SK-N-SH (cell line): Measurements from ENCODE around the gene BCAR3. TPM values are rescaled to one million over a fixed set of nuclear protein-coding genes. Genes with fewer than 3 reads are reported as not detected.

Experiments used
- CTCF ChIA-PET: fragments of 300-600, 350-600 bp; formaldehyde crosslinking; extraction: SDS; loops from one replicate; lab custom pipeline; 2021; lab: Yijun Ruan, JAX
- POLR2A ChIA-PET: fragments of 350-600 bp; sonication (Branson Sonifier 250); formaldehyde crosslinking; extraction: SDS; loops from one replicate; lab custom pipeline; 2020; ENCODE audit warnings: antibody characterized with exemption, inconsistent platforms; lab: Yijun Ruan, JAX
- DNase-seq: peaks from one replicate; pipeline ENCODE4 v3.0.0; 2012
- H2AFZ ChIP-seq: fragments of 200-600 bp; sonication (generic); 2 replicates; pipeline ENCODE4 v1.8.1; 2016; ENCODE audit warnings: antibody characterized with exemption, mild to moderate bottlenecking, low read depth
- H3F3A ChIP-seq: fragments of 200-600 bp; sonication (generic); replicated peaks from 2 replicates; pipeline ENCODE3; 2016; ENCODE audit warnings: antibody characterized with exemption, mild to moderate bottlenecking; ENCODE audit not compliant: insufficient read depth
- H3K27ac ChIP-seq, 2 experiments: fragments of 200-500 bp in 1 of 2; fragments of 200-600 bp in 1 of 2; sonication (Bioruptor generic) in 1 of 2; sonication (generic), shearing (Covaris generic) in 1 of 2; 2 replicates each; pipeline versions ENCODE4 v1.5.1 to v1.6.1; 2014 to 2016; ENCODE audit warnings: low read depth in 2 of 2, inconsistent platforms in 1 of 2, low read length in 1 of 2, mild to moderate bottlenecking in 1 of 2, mixed read lengths in 1 of 2
- H3K27me3 ChIP-seq: fragments of 200-600 bp; sonication (generic), shearing (Covaris generic); 2 replicates; pipeline ENCODE4 v1.6.1; 2016; ENCODE audit warnings: mixed run types; ENCODE audit not compliant: insufficient read depth
- H3K36me3 ChIP-seq, 2 experiments: fragments of 200-500 bp in 1 of 2; fragments of 200-600 bp in 1 of 2; sonication (Bioruptor generic) in 1 of 2; sonication (generic) in 1 of 2; replicated peaks in 1 of 2; 2 replicates each; pipeline versions ENCODE3 to v1.5.1; 2014 to 2016; ENCODE audit warnings: low read length in 1 of 2, mild to moderate bottlenecking in 1 of 2; ENCODE audit not compliant: insufficient read depth in 2 of 2, control insufficient read depth in 1 of 2
- H3K4me1 ChIP-seq, 2 experiments: fragments of 200-500 bp in 1 of 2; fragments of 200-600 bp in 1 of 2; sonication (Bioruptor generic) in 1 of 2; sonication (generic), shearing (Covaris generic) in 1 of 2; 2 replicates each; pipeline versions ENCODE4 v1.5.1 to v1.6.1; 2014 to 2016; ENCODE audit warnings: low read depth in 1 of 2, low read length in 1 of 2, mixed run types in 1 of 2; ENCODE audit not compliant: insufficient read depth in 2 of 2, control insufficient read depth in 1 of 2
- H3K4me2 ChIP-seq: fragments of 200-600 bp; sonication (generic), shearing (Covaris generic); 2 replicates; pipeline ENCODE4 v1.6.1; 2017; ENCODE audit warnings: mixed run types
- H3K4me3 ChIP-seq, 2 experiments: fragments of 200-500 bp in 1 of 2; fragments of 200-600 bp in 1 of 2; sonication (Bioruptor generic) in 1 of 2; sonication (generic), shearing (Covaris generic) in 1 of 2; 2 replicates each; pipeline versions ENCODE4 v1.5.1 to v1.8.1; 2014 to 2016; ENCODE audit warnings: low read depth in 2 of 2, inconsistent platforms in 1 of 2, low read length in 1 of 2, mild to moderate bottlenecking in 1 of 2, mixed read lengths in 1 of 2, moderate library complexity in 1 of 2
- H3K79me2 ChIP-seq: fragments of 200-600 bp; sonication (generic); 2 replicates; pipeline ENCODE4 v1.8.1; 2017; ENCODE audit warnings: mild to moderate bottlenecking; ENCODE audit not compliant: insufficient read depth
- H3K9ac ChIP-seq: fragments of 200-600 bp; sonication (generic); 2 replicates; pipeline ENCODE4 v1.6.1; 2017; ENCODE audit warnings: mixed run types
- H3K9me2 ChIP-seq: fragments of 200-600 bp; sonication (generic); 2 replicates; pipeline ENCODE4 v1.6.1; 2017; ENCODE audit warnings: mixed run types
- H3K9me3 ChIP-seq: fragments of 200-600 bp; sonication (generic); 2 replicates; pipeline ENCODE4 v1.6.1; 2017; ENCODE audit warnings: mixed run types, mild to moderate bottlenecking, moderate library complexity
- H4K20me1 ChIP-seq: fragments of 200-600 bp; sonication (generic); 2 replicates; pipeline ENCODE4 v1.6.1; 2017; ENCODE audit warnings: mild to moderate bottlenecking, mixed run types; ENCODE audit not compliant: insufficient read depth
- ELF1 ChIP-seq: IDR thresholded peaks from 2 replicates; pipeline ENCODE4 v1.4.0; 2012
- EZH2phosphoT487 ChIP-seq: fragments of 200-600 bp; sonication (generic); IDR thresholded peaks from 2 replicates; pipeline ENCODE4 v1.6.1; 2017; ENCODE audit warnings: low read depth, mixed run types, mild to moderate bottlenecking, antibody characterized with exemption, moderate library complexity, borderline replicate concordance
- FOSL2 ChIP-seq: IDR thresholded peaks from 2 replicates; pipeline ENCODE4 v1.4.0; 2012; ENCODE audit warnings: low read depth, mild to moderate bottlenecking, moderate library complexity, borderline replicate concordance
- FOXM1 ChIP-seq: IDR thresholded peaks from 2 replicates; pipeline ENCODE4 v1.4.0; 2012; ENCODE audit warnings: low read depth, mild to moderate bottlenecking
- GABPA ChIP-seq: IDR thresholded peaks from 2 replicates; pipeline ENCODE4 v1.4.0; 2012; ENCODE audit warnings: low read depth, mild to moderate bottlenecking
- GATA2 ChIP-seq: sonication (generic); formaldehyde crosslinking; IDR thresholded peaks from 2 replicates; pipeline ENCODE4 v1.5.0; 2020; ENCODE audit warnings: mild to moderate bottlenecking, missing genetic modification reagents
- IRF3 ChIP-seq: fragments of 150-350 bp; IDR thresholded peaks from 2 replicates; pipeline ENCODE4 v1.6.1; 2016; ENCODE audit warnings: mild to moderate bottlenecking, low read depth, low read length
- JUND ChIP-seq: IDR thresholded peaks from 2 replicates; pipeline ENCODE4 v1.4.0; 2012
- MAX ChIP-seq: IDR thresholded peaks from 2 replicates; pipeline ENCODE4 v1.4.0; 2012; ENCODE audit warnings: low read depth
- MXI1 ChIP-seq: IDR thresholded peaks from 2 replicates; pipeline ENCODE4 v1.6.1; 2012; ENCODE audit warnings: mild to moderate bottlenecking, low read depth, low read length, improper control_type of control experiment
- NRF1 ChIP-seq: IDR thresholded peaks from 2 replicates; pipeline ENCODE4 v1.6.1; 2012; ENCODE audit warnings: low read depth, mild to moderate bottlenecking, low read length
- PBX3 ChIP-seq: IDR thresholded peaks from 2 replicates; pipeline ENCODE4; 2012
- RAD21 ChIP-seq: IDR thresholded peaks from 2 replicates; pipeline ENCODE4 v1.6.1; 2012; ENCODE audit warnings: mild to moderate bottlenecking, low read length
- RCOR1 ChIP-seq: fragments of 150-350 bp; IDR thresholded peaks from 2 replicates; pipeline ENCODE4 v1.6.1; 2017; ENCODE audit warnings: antibody characterized with exemption, low read length
- RXRA ChIP-seq: IDR thresholded peaks from 2 replicates; pipeline ENCODE4 v1.4.0; 2012; ENCODE audit warnings: low read depth, mild to moderate bottlenecking, borderline replicate concordance
- SMC3 ChIP-seq: IDR thresholded peaks from 2 replicates; pipeline ENCODE4 v1.6.1; 2012; ENCODE audit warnings: low read depth, low read length, improper control_type of control experiment
- TAF1 ChIP-seq: IDR thresholded peaks from 2 replicates; pipeline ENCODE4 v1.6.1; 2012; ENCODE audit warnings: low read depth, mild to moderate bottlenecking, low read length, moderate library complexity, borderline replicate concordance
- TCF12 ChIP-seq: IDR thresholded peaks from 2 replicates; pipeline ENCODE4 v1.4.0; 2012
- USF2 ChIP-seq: fragments of 150-350 bp; IDR thresholded peaks from 2 replicates; pipeline ENCODE4 v1.6.1; 2017; ENCODE audit warnings: antibody characterized with exemption, low read length, low read depth, borderline replicate concordance
- YY1 ChIP-seq: IDR thresholded peaks from 2 replicates; pipeline ENCODE4 v1.4.0; 2012; ENCODE audit warnings: low read depth, mild to moderate bottlenecking
- ZBTB33 ChIP-seq: IDR thresholded peaks from 2 replicates; pipeline ENCODE4 v1.4.0; 2012; ENCODE audit warnings: low read depth, borderline replicate concordance
- WGBS: methylation state at CpG from one replicate; pipeline ENCODE4 v1.1.6; 2017; ENCODE audit warnings: low lambda C conversion rate; 5-methylcytosine and 5-hydroxymethylcytosine counted together
- polyA plus RNA-seq, 3 experiments: library from polyadenylated mRNA; depleted of rRNA; stranded (reverse); fragments of >200 nt; gene quantifications; 2 replicates each; pipeline ENCODE4 v1.2.3, GENCODE V29; 2012

Gene BCAR3
- polyA plus RNA-seq, 1 of the 3 experiments (the other 2 are of a cell fraction) = 58.4 TPM

GRCh38 chr1:93672069-93672468, 9.6 kb downstream of the BCAR3 start (continued):
- TF ChIP-seq MAX (peak; percentile 48; the same call in 1 of the 2 replicates), USF2 (no peak), GATA2 (CRISPR knock-in tag) (no peak), PBX3 (peak; percentile 88), ELF1 (no peak), SMC3 (no peak), ZBTB33 (no peak; the same call in 1 of the 2 replicates), EZH2phosphoT487 (no peak), YY1 (no peak), IRF3 (no peak), RAD21 (no peak), TAF1 (no peak)

GRCh38 chr1:93671099-93671621, 10.5 kb downstream of the BCAR3 start:
- WGBS = 92% methylated on average over 11 of the region's 11 CpGs
- H3K9me3 ChIP-seq = no peaks in the 10 kb centered on the region
- peaks cover 96% of the 10 kb centered on the region for H4K20me1 ChIP-seq
- no peak for DNase-seq
- H3K27ac ChIP-seq = peak overlapping the region; percentile 9 to 81; a peak in 3 of 4 replicates
- H3K36me3 ChIP-seq = peaks cover 25 to 65% of the 10 kb centered on the region in 2 experiments
- H3K9me2 ChIP-seq = no peaks in the 10 kb centered on the region
- TF ChIP-seq RCOR1 (no peak), RXRA (no peak), PBX3 (no peak), NRF1 (no peak), MXI1 (no peak), FOSL2 (no peak), FOXM1 (no peak), TCF12 (no peak), GATA2 (CRISPR knock-in tag) (no peak), GABPA (no peak), JUND (no peak)
- H3K27me3 ChIP-seq = no peaks in the 10 kb centered on the region
- H2AFZ ChIP-seq = no peak overlapping the region
- no peak overlapping the region for H3K9ac ChIP-seq
- POLR2A ChIA-PET = no interaction called here
- H3F3A ChIP-seq = peaks cover 83% of the 10 kb centered on the region
- H3K4me2 ChIP-seq = no peak overlapping the region
- H3K4me1 ChIP-seq = peaks cover 67 to 80% of the 10 kb centered on the region in 2 experiments
- peaks cover 97% of the 10 kb centered on the region for H3K79me2 ChIP-seq
- CTCF ChIA-PET = interaction anchor here (0.6 to 9.3 kb wide), 8 partner anchors 10 to 195 kb away, joined by 3 to 56 read pairs (median 5); partner anchors contain the start of gene BCAR3
- H3K4me3 ChIP-seq = no peak overlapping the region
